ENCODE results near the gene STAC3.

Gene STAC3

DNA sequence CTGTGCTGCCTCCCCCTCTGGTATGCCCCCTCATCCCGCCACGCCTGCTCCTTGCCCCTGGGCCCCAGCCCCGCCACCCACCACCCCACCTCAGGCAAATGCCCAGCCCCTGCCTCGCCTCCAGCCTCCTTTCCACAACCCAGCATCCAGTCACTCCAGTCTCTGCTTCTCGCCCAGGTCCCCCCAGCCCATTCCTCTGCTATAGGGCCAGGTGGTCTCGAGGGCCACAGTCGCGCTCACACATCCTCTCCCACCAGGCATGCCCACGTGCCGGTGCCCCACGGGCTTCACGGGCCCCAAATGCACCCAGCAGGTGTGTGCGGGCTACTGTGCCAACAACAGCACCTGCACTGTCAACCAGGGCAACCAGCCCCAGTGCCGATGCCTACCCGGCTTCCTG lies 40.5 kb downstream of the STAC3 start:
- no peak for DNase-seq

DNA sequence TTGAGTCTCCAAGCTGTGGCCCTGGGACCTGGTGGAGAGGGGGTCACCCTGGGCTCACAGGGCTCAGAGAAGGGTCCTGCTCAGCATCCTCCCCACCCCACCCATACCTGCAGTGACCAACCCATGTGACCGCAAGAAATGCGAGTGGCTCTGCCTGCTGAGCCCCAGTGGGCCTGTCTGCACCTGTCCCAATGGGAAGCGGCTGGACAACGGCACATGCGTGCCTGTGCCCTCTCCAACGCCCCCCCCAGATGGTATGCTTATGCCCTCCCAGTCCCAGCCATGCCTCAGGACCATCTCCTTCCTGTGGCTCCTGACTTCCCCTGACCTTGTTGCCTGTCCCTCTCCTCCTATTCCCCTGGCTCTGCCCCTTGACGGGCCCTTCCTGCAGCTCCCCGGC lies 41.1 kb downstream of the STAC3 start:
- no peak for DNase-seq

DNA sequence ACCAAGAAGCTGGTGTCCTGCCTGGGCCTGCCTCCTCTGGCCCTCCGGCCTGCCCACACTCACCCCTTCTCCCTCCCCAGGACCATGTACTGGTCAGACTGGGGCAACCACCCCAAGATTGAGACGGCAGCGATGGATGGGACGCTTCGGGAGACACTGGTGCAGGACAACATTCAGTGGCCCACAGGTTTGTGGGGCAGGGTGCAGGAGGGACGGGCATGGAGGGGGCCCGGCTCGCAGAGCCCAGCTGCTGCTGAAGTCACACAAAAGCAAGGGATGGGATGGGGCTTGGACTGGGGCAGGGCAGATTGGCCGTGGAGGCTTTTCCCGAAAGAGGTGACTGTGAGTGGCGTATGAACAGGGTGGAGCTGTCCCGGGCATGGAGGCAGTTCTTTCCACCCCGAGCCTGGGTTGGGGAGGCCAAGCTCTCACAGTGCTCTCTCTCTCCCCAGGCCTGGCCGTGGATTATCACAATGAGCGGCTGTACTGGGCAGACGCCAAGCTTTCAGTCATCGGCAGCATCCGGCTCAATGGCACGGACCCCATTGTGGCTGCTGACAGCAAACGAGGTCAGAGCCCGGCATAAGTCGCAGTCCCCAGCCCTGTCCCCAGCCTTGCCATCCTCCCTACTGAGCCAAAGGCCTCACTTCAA lies 42.2 kb downstream of the STAC3 start:
- DNase-seq = no peak

DNA sequence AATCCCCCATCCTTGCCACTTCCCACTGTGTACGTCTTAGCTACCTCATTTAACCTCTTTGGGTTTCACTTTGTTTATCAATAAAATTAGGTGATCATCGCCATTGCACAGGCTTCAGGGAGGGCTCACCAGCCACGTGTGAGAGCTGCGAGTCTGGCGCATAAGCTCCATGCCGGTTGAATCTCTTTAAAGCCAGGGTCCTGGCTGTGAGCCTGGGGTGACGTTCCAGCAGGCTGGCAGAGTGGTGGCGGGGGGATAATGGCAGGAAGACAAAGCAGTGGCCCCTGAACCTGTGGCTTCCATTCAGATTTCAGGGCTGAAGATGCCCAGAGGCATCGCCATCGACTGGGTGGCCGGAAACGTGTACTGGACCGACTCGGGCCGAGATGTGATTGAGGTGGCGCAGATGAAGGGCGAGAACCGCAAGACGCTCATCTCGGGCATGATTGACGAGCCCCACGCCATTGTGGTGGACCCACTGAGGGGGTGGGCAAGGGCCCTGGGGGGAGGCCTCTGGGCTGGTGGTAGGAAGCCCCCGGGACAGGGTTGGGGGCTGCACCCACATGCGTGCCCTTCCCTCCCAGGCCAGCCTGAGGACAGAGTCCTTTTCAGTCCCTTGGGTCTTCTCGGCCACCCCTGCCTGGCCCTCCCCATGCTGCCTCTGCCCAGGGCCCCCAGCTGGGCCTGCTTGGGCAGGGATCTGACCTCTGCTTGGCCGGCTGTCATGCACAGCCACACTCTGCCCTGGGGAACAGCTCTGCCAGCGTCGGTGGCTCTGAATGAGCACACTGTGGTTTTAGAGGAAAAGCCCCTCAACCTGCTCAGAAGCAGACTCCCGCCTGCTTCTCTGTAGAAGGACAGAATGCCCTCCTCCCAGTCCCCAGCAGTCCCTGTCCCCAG lies 43.0 kb downstream of the STAC3 start:
- DNase-seq = no peak

DNA sequence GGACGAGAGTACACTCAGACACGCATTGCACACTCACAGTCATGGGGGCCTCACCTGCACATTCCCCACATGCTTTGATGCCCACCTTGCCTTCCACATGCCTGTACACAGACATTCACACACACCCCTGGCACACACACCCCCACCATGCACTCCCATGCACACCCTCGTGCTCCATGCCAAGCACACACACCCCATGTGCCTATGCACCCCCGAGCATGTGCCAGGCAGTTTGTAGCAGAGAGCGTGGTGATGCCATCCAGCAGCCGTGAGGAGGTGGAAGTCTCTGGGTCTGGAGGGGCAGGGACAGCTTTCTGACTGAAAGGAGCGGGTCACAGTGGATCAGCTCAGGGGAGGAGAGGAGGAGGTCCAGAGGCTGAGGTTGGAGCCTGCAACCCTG lies 45.1 kb downstream of the STAC3 start:
- no peak for DNase-seq

DNA sequence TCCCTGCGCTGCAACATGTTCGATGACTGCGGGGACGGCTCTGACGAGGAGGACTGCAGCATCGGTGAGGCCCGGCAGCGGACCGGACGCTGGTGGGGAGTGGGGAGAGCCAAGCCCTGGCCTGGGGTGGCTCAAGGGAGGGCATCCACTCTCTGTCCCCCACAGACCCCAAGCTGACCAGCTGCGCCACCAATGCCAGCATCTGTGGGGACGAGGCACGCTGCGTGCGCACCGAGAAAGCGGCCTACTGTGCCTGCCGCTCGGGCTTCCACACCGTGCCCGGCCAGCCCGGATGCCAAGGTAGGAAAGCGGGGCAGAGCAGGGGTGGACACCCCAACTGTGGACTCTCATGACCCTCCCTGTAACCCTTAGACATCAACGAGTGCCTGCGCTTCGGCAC lies 45.8 kb downstream of the STAC3 start:
- no peak for DNase-seq

DNA sequence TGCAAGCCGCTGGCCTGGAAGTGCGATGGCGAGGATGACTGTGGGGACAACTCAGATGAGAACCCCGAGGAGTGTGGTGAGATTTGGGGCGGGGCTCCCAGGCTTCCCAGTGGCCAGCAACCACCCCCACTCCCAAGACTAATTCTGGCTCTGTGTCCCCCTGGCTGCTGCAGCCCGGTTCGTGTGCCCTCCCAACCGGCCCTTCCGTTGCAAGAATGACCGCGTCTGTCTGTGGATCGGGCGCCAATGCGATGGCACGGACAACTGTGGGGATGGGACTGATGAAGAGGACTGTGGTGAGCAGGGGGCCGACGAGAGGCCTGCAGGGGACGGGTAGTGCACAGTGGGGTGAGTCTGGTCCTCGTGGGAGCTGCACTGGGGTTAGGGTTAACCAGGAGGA lies 46.5 kb downstream of the STAC3 start:
- no peak for DNase-seq

DNA sequence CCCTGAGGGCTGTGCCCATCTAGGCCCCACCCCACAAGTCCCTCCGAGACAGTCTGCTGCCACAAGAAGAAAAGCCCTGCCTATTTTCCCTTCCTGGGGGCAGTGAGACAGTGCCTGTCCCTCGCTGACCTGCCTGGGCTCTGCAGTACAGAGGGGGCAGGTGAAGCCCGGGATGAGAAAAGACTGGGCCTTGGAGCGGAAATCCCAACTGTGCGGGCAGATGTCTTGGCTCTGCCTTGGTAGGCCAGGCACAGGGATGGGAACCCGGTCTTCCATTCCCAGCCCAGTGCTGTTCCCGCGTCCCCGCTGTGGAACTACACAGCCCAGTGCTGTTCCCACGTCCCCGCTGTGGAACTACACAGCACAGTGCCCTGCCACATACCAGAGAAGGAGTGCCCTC lies 47.2 kb downstream of the STAC3 start:
- DNase-seq = no peak

DNA sequence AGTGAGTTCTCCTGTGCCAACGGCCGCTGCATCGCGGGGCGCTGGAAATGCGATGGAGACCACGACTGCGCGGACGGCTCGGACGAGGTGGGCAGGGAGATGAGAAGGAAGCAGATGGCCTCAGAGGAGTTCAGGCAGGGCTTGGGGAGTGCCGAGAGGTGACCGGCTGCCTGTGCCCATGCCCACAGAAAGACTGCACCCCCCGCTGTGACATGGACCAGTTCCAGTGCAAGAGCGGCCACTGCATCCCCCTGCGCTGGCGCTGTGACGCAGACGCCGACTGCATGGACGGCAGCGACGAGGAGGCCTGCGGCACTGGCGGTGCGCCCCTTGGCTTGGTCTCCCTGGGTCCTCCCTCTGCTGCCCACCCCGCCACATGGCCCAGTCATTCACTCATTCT lies 47.8 kb downstream of the STAC3 start:
- no peak for DNase-seq

DNA sequence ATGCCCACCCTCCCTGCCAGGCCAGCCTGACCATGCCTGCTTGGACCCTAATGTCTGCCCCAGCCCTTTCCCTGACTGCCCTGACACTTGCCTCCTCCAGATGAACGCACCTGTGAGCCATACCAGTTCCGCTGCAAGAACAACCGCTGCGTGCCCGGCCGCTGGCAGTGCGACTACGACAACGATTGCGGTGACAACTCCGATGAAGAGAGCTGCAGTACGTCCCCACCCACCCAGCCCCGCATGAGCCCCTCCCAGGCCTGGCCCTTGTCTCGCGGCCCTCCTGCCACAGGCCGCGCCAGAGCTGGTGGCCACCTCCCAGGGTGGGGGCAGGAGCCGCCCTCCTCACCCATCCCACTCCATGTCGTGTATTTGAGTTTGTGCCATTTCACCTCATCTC lies 48.7 kb downstream of the STAC3 start:
- no peak for DNase-seq

DNA sequence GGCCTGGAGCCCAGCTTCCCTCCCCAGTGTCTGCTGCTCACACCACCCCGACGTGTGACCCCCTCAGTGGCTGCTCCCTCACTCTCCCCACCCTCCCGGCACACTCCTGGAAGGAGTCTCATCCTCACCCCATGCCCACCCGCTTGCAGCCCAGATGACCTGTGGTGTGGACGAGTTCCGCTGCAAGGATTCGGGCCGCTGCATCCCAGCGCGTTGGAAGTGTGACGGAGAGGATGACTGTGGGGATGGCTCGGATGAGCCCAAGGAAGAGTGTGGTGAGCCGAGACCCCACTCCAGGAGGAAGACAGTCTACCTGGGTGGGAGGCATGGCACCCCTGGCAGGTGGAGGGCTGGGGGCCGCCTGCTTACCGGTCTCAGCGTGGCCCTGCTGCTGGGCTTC lies 49.4 kb downstream of the STAC3 start:
- DNase-seq = no peak

DNA sequence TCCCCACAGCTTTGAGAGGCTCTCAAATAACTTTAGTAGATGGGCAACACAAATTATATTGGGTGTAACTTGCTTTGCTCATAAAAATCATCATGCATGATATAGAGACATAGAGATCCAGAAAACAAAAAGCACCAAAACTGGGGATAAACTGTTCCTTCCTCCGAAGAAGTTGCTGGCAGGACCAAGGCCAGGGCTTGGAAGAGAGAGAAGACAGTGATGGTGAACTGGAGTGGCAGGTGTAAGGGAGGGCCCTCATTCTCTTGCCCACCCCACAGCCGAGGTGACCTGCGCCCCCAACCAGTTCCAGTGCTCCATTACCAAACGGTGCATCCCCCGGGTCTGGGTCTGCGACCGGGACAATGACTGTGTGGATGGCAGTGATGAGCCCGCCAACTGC lies 49.8 kb downstream of the STAC3 start:
- no peak for DNase-seq

DNA sequence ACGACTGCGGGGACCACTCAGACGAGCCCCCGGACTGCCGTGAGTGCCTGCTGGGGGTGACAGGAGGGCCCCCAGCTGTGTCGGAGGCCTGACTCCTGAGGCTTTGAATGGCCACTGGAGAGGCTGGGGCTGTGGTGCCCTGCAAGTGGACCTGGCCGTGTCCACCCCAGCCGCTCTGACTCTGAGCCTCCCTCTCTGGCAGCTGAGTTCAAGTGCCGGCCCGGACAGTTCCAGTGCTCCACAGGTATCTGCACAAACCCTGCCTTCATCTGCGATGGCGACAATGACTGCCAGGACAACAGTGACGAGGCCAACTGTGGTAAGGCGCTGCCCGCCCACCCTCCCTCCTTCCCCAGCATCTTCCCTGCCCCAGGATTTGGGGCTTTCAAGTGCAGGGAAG lies 50.5 kb downstream of the STAC3 start:
- no peak for DNase-seq

DNA sequence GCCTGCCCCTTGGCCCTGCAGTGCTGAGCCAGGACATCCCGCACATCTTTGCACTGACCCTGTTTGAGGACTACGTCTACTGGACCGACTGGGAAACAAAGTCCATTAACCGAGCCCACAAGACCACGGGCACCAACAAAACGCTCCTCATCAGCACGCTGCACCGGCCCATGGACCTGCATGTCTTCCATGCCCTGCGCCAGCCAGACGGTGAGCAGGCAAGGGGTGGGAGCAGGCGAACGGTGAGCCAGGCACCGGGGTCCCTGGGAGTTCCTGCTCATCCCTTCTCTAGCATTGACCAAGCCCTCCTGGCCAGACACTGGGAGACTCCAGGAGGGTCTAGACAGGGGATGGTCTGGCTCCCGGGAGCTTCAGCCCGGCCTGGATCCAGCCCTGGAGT lies 51.8 kb downstream of the STAC3 start:
- no peak for DNase-seq

DNA sequence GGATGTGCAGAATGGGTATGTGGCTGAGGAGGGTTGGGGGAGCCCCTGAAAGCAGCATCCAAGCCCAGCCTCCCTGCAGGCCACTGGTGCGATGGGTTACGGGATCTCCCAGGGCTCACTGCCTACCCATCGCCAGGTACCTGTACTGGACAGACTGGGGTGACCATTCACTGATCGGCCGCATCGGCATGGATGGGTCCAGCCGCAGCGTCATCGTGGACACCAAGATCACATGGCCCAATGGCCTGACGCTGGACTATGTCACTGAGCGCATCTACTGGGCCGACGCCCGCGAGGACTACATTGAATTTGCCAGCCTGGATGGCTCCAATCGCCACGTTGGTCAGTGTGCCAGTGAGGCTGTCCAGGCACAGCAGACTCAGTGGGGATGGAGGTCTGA lies 52.7 kb downstream of the STAC3 start:
- no peak for DNase-seq

DNA sequence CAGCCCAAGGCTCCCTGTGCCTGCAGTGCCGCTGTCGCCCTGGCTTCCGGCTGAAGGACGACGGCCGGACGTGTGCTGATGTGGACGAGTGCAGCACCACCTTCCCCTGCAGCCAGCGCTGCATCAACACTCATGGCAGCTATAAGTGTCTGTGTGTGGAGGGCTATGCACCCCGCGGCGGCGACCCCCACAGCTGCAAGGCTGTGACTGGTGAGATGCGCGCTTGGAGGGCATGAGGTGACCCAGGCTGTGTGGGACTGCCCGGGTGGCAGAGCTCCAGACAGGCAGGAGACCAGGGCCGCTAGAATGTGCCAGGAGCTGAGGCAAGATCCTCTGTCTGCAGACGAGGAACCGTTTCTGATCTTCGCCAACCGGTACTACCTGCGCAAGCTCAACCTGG lies 54.0 kb downstream of the STAC3 start:
- no peak for DNase-seq

DNA sequence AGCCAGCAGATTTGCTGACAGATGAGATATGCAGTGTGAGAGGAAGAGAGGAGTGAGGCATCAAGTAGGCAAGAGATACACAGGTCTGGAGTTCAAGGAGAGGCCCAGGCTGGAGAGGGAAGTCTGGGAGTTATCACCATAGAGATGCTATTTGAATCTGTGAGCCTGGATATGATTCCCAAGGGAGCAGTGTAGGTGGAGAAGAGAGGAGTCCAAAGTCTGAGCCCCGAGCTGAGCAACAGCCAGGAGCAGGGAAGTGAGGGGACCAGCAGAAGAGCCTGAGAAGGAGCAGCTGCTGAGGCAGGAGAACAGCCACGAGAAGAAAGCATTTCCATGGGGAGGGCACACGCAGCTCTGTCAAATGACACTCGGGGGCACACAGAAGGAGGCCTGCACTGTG lies 54.5 kb downstream of the STAC3 start:
- DNase-seq = no peak

DNA sequence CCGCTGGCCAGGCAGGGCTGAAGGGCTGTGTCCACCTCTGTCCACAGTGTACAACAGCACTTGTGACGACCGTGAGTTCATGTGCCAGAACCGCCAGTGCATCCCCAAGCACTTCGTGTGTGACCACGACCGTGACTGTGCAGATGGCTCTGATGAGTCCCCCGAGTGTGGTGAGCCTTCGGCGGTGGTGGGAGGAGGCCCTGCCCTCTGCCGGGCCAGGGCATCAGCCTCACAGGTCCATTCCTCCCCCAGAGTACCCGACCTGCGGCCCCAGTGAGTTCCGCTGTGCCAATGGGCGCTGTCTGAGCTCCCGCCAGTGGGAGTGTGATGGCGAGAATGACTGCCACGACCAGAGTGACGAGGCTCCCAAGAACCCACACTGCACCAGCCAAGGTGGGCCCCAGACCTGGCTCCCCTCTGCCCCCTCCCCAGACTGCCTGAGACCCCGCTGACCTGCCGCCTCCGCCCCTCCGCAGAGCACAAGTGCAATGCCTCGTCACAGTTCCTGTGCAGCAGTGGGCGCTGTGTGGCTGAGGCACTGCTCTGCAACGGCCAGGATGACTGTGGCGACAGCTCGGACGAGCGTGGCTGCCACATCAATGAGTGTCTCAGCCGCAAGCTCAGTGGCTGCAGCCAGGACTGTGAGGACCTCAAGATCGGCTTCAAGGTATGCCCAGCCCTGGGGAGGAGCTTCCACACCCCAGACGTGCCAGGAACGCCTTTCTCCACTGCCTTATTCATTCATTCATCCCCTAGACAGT lies 55.2 kb downstream of the STAC3 start:
- DNase-seq = no peak

DNA sequence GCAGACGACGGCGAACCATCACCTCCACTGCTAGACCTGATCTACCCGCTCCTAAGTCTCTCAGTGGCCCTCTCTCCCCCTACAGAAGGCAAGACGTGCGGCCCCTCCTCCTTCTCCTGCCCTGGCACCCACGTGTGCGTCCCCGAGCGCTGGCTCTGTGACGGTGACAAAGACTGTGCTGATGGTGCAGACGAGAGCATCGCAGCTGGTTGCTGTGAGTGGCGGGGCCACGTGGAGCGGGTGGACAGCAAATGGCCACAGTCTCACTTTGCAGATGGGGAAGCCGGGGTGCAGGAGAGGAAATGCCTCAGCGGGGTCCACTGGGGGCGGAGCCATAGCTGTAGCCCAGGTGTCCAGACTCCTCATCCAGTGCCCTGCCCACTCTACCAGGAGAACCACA lies 55.8 kb downstream of the STAC3 start:
- DNase-seq = no peak

DNA sequence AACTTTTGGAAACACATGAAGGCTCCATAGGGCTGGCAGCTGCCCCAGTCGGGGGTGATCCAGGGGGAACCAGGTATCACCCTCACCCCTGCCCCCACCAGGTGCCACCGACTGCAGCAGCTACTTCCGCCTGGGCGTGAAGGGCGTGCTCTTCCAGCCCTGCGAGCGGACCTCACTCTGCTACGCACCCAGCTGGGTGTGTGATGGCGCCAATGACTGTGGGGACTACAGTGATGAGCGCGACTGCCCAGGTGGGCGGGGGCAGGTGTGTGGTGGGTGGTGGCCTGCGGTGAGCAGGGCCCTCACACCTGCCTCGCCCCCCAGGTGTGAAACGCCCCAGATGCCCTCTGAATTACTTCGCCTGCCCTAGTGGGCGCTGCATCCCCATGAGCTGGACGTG lies 56.7 kb downstream of the STAC3 start:
- no peak for DNase-seq

DNA sequence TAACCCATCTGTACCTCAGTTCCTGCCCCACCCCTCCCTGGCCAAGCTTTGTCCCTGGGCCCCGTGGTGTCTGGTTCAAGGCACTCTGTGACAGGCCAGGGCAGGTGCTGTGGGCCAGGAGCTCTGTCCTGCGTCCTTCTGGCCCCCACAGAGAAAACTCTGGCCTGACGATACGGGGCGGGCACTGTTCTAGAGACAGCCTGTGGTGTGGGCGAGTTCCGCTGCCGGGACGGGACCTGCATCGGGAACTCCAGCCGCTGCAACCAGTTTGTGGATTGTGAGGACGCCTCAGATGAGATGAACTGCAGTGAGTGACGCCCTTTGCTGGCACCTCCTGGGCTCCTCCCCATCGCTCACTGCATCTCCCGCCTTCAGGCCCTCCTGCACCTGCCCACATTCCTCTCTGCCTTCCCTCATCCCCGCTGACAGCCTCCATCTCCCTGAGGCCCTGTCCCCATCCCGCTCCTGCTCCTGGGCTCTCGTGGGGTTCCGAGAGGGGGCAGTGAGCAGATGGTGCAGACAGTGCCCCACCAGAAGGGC lies 57.2 kb downstream of the STAC3 start:
- no peak for DNase-seq

Data from stimulated activated naive CD4-positive, alpha-beta T cell (primary cell).